Gastrocnemius medialis (tissue), 4 donors: ENCODE measurements around the gene TF.

ENCODE experiments used
- POLR2A ChIP-seq, 2 donors: fragments of 450-650 bp; IDR thresholded peaks; one replicate each; pipeline ENCODE4 v1.6.1; 2017; ENCODE audit warnings: antibody characterized with exemption in 2 of 2, mild to moderate bottlenecking in 2 of 2, moderate library complexity in 2 of 2
- TF ChIP-seq, protein P1 (sequence below), 5 experiments: fragments of 450-650 bp in 3 of 5; fragments of 200-600 bp in 2 of 5; sonication (generic) in 2 of 5; IDR thresholded peaks in 4 of 5; conservative IDR thresholded peaks in 1 of 5; 1 replicate in 4 of 5; 2 replicates in 1 of 5; pipeline ENCODE4 v1.5.1; 2016 to 2019; ENCODE audit warnings: antibody characterized with exemption in 5 of 5, mild to moderate bottlenecking in 3 of 5, moderate library complexity in 3 of 5

DNA sequence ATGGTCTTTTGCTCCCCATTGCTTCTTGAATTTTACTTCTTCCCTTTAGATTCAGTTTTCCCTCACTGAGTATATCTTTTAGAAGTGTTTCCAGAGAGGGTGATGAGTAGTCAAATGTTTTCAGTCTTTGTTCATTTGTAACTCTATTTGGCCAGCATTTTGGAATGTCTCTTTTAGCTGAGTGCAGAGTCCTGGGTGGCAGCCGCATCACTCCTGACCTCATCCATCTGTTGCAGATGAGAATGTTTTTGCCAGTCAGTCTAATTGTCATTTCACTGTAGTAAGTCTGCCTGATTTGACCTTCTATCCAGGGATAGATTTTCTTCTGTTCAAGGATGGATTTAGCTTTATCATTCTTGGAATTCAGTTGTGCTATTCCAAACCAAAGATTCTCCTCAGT, 66.7 kb downstream of the TF start:
- TF ChIP-seq, protein P1, sequence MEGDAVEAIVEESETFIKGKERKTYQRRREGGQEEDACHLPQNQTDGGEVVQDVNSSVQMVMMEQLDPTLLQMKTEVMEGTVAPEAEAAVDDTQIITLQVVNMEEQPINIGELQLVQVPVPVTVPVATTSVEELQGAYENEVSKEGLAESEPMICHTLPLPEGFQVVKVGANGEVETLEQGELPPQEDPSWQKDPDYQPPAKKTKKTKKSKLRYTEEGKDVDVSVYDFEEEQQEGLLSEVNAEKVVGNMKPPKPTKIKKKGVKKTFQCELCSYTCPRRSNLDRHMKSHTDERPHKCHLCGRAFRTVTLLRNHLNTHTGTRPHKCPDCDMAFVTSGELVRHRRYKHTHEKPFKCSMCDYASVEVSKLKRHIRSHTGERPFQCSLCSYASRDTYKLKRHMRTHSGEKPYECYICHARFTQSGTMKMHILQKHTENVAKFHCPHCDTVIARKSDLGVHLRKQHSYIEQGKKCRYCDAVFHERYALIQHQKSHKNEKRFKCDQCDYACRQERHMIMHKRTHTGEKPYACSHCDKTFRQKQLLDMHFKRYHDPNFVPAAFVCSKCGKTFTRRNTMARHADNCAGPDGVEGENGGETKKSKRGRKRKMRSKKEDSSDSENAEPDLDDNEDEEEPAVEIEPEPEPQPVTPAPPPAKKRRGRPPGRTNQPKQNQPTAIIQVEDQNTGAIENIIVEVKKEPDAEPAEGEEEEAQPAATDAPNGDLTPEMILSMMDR (IDR thresholded peaks at IDR 0.05 in 4 of 5, conservative IDR thresholded peaks at IDR 0.05 in 1 of 5): no peak
- TF ChIP-seq POLR2A (IDR thresholded peaks at IDR 0.05): no peak
